Amygdala (tissue), 56 donors: ENCODE measurements around the gene FTCD.

ENCODE experiments used
- DNase-seq, 56 donors: peaks; one replicate each; lab custom pipeline; 2025; lab: John Stamatoyannopoulos, UW

Gene FTCD

DNA sequence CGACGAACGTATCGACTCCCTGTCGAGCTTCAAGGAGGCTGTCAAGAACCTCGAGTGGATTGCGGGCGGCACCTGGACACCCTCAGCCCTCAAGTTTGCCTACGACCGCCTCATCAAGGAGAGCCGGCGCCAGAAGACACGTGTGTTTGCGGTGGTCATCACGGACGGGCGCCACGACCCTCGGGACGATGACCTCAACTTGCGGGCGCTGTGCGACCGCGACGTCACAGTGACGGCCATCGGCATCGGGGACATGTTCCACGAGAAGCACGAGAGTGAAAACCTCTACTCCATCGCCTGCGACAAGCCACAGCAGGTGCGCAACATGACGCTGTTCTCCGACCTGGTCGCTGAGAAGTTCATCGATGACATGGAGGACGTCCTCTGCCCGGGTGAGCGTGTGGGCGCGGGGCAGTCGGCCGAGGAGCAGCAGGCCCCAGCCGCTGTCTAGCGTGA is 29.5 kb downstream of the FTCD start:
- no peak for DNase-seq

DNA sequence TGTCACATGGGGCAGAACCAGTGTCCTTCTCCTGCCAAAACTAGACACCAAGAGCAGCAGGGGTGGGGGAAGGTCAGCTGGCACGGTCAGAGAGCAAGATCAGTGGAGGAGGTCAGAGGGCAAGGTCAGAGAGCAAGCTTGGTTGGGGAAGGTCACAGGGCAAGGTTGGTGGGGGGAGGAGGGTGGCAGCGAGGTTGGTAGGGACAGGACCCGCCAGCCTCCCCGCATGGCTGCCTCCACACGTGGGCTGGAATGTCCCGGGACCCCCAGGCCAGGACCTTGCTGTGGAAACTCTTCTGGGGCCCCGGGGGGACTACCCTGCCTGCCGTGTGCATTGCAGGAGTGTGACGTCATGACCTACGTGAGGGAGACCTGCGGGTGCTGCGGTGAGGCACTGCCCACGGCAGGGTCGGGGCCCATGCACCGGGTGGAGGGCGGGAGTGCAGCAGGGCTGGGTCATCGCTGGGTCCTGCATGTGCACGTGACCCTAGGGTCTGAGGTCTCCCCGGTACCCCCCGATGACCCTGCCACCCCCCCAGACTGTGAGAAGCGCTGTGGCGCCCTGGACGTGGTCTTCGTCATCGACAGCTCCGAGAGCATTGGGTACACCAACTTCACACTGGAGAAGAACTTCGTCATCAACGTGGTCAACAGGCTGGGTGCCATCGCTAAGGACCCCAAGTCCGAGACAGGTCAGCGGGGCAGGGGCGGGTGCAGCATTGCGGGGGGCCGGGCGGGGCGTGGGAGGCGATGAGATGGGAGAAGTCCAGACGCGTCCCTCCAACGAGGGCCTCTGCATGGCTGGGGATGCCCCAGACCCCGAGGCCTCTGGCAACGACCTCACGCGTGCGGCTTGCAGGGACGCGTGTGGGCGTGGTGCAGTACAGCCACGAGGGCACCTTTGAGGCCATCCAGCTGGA is 30.2 kb downstream of the FTCD start:
- no peak for DNase-seq

DNA sequence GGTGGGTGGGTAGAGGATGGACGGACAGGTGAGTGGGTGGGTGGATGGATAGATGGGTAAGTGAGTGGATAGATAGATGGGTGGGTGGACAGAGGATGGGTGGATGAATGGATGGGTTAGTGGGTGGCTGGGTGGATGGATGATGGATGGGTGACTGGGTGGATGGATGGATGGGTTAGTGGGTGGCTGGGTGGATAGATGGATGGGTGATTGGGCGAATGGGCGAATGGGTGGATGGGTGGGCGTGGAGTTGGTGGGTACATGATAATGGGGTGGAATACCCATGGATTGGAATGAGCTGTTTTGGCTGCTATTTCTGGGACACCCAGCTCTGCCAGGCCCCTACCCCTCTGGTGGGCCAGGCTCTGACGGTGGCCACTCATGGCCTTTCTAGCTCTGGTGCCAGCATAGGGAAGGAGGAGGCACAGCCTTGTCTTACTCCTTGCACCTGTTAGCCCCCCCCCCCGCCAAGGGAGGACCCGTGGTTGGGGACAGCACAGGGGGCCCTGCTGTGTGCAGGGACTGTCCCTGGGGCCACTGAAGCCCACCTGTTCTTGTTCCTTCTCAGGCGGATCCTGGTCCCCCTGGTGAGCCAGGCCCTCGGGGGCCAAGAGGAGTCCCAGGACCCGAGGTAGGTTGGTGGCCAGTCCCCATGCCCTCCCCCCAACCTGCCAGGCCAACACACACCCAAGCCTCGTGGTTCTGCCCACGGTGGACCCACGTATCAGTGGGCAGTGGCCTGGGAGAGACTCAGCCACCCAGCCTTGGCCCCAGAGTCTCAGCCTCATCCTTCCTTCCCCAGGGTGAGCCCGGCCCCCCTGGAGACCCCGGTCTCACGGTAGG is 31.1 kb downstream of the FTCD start:
- no peak for DNase-seq

DNA sequence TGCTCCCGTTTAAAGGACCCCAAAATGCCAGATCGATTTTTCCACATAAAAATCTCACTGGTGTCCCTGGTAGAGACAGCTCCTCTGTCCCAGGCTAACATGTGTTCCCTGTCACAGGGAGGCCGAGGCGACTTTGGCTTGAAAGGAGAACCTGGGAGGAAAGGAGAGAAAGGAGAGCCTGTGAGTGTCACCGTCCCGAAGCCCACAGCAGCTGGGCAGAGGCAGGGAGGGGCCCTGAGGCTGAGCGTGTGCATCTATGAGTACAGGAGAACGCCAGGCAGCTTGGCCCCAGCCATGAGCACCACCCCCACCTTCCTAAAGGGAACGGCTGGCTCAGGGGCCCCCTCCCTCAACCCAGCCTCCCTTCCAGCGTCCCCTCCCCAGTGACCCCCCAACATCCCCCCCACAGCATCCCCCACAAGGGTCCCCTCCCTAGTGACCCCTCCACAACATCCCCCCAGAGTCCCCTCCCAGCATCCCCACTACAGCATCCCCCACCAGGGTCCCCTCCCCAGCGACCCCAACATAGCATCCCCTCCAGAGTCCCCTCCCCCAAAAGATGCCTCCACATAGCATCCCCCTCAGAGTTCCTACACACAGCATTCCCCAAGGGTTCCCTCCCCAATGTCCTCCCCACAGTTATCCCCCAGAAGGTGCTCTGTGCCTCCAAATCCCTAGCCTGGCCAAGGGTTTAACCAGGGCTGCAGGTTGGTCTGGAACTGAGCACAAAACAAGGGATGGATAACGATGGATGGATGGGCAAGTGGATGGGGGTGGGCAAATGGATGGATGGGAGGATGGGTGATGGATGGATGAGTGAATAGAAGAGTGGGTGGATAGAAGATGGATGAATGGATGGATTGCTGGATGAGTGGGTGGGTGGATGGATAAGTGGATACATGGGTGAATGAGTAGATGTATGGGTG is 32.4 kb downstream of the FTCD start:
- no peak for DNase-seq

DNA sequence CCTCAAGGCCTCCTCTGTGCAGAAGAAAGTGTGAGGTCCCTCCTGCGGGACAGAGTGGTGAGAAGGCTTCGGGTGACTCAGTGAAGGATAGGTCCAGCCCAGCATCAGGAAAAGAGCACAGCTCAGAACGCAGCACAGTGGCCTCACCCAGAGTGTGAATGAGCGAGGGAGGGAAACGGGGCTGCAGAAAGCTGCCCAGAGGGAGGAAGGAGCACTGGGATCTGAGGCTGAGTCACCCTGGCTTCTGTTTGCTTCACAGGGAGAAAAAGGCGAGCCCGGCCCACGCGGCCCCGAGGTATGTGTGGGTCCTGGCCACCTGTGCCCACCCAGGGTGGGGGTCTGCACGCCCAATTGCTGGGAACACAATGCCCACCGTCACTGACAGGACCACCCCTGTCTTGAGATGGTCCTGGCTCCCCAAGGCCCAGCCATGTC is 33.1 kb downstream of the FTCD start:
- DNase-seq, result no peak

DNA sequence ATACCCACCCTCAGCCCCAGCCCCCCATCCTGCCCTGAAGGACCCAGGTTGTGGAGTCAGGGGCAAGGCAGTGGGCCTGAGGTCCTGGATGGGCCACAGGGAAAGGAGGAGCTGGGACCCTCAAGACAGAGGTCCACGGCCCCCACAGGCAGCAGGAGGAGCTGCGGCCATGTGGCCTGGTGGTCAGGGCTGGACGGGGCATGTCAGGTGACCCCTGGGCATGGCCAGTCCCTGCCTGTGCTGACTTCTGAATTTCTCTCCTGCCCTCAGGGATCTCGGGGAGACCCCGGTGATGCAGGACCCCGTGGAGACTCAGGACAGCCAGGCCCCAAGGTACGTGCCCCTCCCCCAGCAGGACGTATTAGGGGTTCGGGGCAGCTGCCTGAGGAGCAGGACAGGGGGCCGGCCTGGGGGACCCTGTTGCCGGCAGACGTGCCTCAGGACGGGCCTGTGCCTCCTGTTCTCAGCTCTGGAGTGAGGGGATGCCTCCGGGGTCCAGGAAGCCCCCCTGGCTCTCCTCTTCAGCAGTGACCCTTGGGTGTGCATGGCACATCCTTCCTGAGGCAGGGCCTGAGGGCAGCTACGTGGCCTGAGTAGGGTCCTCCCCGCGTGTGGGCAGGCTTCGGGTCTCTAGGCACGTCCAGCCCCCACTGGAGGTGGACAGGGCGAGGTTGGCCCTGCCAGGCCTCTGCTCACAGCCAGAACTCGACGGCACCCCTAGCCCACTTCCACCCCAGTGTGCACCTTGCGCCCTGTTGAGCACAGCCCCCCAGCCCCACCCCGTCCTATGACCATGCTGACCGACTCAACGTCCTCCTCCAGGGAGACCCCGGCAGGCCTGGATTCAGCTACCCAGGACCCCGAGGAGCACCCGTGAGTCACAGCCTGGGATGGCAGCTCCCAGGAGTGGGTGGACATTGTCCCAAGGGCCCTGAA is 33.8 kb downstream of the FTCD start:
- no peak for DNase-seq

DNA sequence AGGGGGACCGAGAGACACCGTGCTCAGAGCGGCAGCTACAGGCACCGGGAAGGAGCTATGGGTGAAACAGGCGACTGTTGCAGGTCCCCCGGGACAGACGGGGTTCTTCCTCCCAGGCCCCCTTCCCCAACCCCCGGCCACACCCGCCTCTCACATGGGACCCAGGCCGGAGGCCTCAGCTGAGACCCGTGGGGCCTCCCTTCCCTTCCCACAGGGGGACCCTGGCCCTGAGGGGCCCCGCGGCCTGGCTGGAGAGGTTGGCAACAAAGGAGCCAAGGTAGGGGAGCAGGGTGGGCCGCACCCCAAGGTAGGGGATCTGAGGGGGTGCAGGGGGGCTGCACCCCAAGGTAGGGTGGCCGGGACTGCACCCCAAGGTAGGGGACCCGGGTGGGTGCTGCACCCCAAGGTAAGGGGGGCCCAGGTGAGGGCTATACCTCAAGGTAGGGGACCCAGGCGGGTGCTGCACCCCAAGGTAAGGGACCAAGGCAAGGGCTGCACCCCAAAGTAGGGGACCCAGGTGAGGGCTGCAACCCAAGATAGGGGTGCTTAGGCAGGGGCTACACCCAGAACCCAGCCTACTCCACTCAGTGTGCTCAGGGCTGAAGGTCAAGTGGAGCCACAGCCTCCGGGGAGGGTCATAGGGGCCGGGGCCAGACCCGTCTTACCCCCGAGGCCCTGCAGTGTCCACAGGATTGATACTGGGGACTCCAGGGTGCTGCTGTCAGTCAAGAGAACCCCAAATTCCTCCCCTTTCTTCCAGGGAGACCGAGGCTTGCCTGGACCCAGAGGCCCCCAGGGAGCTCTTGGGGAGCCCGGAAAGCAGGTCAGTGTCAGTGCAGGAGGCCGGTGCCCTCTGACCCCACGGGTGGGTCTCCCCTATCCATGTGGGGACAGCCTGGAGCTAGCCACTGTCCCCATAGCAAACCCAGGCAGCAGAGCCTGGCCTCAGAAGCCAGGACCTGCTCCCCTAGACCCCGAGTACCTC is 34.8 kb downstream of the FTCD start:
- no peak for DNase-seq

DNA sequence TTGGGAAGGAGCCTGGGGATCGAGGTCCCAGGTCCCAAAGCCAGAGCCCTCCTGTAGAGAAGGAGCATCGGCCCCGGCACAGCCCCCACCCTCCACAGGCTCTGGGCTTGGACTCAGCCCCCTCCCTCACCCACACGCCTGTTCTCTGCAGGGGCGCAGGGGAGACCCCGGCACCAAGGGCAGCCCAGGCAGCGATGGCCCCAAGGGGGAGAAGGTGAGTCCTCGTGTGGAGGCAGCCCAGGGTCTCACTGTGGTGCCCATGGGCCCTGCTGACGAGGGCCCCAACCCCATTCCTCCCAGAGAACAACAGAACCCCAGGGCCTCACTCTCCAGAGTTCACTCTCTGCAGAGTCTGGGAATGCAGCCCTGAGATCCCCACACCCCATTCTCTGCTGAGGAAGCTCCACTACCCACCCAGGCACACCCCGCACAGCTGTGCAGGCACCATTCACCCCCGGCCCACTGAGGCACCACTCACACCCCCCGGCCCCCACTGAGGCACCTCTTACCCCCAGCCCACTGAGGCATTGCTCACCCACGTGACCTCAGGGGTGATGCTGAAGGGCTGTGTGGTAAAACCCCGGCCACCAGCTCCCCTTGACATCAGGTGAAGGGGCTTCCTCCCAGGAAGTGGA is 35.6 kb downstream of the FTCD start:
- no peak for DNase-seq

DNA sequence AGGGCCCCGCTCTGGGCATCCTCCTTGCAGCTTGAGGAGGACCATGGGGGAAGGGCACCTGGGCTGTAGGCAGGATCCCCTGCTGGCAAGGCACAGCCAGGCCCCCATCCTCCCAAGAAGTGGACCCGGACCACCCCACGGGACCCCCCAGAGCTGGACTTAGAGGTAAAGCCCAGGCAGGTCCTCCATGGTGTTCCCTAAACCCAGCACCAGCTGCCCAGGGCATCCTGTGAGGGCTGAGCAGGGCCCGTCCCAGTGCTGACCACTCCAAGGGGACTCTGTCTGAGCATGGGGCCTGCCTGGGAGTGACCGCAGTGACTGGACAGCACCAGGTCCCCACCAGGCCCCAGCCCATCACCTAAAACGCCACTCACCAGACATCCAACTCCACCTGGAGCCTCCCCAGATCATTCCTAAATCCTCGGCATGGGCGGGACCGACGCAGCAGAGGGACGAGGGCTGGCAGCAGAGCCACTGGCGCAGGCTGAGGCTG is 36.2 kb downstream of the FTCD start:
- no peak for DNase-seq

DNA sequence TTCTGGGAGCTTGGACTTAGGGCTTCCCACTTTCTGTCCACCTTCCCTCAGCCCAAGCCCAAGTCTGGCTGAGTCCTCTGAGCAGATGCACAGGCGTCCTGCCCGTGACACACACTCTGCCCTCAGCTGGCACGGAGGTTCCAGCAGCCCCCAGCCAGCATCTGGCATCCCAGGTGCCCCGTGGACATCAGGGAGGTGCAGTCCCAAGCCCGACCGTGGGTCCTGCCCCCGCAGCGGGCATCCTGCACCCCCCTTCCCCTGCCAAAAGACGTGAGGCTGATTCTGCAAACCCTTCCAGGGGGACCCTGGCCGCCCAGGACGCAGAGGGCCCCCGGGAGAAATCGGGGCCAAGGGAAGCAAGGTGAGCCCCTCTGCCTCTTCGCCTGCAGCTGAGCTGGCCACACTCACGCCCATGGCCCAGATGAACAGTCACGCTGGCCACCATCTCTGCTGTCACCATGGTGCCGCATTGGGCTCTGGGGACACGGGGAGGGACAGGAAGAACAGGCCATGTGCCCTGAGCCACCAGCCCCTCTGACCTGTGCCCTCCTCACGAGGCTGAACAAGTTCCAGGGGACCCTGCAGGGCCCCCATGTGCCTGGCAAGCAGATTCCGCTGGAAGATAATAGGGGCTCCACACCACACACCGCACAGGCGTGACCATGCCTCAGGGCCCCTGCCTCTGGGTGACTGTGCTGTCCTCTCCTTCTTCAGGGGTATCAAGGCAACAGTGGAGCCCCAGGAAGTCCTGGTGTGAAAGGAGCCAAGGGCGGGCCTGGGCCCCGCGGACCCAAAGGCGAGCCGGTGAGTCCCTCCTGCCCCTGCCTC is 36.8 kb downstream of the FTCD start:
- no peak for DNase-seq

DNA sequence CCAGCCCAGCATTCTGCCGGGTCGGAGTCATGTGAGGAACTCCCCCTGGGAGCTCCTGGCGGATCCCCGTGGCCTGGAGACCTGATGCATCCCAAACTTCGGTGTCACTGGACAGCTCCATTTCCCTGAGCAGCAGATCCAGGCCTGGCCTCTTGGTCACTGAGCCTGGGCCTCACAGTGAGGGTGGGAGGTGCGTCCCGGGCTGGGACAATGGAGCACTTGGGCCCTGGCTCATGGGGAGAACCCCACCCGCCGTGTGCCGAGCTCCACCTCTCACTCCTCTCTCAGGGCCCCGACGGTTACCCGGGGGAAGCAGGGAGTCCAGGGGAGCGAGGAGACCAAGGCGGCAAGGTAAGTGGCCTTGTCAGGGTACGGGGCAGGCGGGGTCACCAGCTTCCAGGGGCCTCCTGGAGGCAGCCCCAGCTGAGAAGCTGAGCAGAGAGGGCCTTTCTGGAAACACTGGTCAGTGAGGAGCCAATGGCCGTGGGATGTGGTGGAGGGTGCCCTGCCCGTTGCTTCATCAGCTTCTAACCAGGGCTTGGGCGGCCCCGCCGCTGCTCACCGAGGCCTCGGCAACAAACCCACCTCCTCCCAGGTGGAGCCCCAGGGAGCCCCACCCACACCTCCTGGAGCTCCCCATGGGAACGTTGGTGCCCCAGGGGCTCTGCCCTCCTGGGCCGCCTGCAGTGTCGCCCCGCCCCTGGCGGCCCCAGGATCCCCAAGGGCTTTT is 37.6 kb downstream of the FTCD start:
- no peak for DNase-seq

DNA sequence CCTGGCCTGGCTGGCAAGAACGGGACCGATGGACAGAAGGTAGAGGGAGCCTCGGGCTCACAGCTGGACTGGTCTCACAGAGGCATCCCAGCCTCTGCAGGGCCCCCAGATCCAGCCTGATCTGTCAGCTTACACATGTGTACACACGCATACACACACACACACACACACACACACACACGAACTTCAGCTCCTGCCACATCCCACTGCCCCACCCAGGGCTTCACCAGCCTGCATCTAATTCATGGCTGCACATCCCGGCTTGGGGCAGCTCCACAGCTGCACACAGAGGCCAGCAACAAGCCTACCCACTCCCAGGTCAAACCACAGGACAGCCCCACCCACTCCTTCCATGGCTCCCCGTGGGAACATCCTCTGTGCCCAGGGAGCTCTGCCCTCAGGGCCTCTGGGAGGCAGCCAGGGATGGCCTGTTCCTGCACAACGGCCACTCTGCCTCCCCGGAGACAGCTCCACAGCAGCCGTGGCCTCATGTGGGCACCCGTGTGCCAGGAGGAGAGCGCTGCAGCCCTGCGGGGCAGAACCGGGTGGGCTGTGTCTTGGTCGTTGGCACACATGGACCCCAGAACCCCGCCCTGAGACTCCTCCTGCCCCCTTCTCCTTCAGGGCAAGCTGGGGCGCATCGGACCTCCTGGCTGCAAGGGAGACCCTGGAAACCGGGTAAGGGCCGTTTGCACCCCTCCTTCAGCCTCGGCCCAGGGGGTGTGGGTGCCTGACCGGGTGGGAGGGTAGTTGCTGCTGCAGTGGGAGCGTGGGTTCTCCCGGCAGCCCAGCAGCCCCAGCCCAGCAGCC is 38.4 kb downstream of the FTCD start:
- DNase-seq, result no peak

DNA sequence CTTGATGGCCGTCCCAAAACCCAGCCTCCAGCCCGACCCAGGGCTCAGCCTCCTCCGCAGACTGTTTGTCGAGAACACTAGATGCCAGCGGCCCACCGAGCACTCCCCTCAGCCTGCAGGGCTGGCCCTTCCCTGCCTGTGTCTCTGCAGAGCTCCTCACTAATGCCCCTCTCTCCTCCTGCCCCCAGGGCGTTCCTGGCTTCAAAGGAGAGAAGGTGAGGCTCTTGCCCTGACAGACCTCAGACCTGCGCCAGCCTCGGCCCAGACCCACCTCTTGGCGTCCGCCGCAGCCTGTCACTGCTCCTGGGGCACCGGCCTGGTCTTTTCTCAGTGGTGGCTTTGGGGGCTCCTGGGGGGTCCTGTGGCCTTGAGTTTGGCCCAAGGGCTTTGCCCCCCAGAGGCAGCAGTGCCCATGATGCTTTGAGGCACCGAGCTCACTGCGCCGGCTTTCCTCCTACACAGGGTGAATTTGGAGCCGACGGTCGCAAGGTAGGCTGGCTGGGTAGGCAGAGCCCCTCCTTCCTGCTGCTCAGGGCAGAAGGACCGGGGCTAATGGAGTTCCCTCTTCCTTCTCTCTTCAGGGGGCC is 39.1 kb downstream of the FTCD start:
- no peak for DNase-seq

DNA sequence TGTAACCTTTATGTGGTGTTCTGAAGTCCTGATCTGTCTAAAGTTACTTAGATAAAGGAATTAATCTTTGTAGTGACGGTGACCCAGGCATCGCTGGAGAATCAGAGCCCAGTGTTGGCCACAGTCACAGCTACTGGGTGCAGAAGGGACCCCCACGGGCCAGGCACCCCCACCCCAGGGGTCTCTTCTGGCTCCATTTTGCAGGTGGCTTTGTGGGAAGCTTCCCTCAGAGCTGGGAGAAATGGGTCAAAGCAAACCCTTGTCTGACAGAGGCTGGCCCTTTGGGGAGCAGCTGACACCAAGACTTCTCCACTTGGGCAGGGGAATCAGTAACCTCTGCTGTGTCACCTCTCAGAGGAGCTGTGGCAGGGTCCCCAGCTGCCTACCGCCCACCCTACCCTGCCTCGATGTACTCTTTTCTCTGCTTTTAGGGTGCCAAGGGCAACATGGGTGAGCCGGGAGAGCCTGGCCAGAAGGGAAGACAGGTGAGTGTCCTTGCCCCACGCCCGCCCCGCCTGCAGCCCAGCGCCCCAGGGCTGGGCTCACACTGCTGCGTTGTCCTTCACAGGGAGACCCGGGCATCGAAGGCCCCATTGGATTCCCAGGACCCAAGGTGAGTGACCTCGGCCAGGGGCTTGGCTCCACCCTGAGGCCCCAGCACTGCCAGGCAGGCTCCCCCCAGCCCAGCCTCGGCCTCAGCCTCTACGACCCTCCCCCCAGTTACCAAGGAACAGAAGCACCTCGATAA is 39.8 kb downstream of the FTCD start:
- DNase-seq, result no peak
